Measurements from ENCODE around the gene ANO2.

The ANO2 gene

DNA sequence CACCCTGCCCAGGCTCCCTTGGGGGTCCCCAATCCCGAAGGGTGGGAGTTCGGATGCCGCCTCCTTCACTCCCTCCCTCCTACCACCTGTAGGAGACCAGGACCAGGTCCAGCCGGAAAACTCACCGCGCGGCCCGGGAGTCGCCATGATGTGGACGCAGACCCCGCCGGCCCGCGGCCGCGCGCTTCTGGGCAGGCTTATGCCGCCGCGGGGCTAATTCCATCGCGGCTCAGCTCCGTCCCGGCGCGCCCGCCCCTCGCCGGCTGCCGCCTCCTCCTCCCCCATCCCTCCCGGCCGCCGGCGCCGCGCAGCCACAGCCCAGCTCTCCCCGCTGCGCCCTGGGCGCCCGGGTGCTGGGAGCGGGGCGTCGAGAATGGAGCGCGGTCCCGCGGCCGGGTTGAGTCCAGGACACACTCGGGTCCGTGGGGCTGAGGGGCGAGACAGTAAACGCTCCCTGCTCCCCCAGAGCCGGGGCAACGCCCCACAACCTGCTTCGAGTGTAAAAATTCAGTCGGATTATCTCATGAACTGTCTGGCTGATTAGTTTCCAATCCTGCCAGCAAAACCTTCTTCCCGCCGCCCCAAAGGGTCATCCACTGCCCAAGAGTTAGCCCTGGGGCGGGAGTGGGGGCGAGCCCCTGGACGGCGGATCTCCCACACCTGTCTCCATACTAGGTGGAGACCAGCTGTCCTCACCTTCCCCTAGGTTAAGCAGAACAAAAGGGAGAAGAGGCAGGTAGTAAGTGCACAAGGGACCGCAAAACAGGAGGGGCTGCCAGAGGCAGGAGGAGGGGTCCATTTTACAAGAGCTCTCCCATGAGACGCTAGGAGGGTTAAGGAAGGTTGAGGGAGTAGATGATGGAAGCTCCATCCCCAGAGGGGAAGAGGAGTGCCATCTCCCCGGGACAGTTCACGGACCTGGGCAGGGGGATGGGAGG lies at the start of gene ANO2:
Gene ANO2 (minus strand): TSS at position 189 of the 938 bp plus-strand sequence. CDS start 42 bp downstream, at position 147.
- Histone ChIP-seq H3K27me3 (replicated peaks; ENCODE audit: control insufficient read depth, insufficient read depth, low read length) (peaks cover 2% of the 10 kb centered on the region), H3K36me3 (ENCODE audit: control insufficient read depth, insufficient read depth, low read length) (no peaks in the 10 kb centered on the region), H3K4me3 (replicated peaks; ENCODE audit: low read depth, low read length) (no peak within 1 kb of the TSS)
- TF ChIP-seq, protein P1, sequence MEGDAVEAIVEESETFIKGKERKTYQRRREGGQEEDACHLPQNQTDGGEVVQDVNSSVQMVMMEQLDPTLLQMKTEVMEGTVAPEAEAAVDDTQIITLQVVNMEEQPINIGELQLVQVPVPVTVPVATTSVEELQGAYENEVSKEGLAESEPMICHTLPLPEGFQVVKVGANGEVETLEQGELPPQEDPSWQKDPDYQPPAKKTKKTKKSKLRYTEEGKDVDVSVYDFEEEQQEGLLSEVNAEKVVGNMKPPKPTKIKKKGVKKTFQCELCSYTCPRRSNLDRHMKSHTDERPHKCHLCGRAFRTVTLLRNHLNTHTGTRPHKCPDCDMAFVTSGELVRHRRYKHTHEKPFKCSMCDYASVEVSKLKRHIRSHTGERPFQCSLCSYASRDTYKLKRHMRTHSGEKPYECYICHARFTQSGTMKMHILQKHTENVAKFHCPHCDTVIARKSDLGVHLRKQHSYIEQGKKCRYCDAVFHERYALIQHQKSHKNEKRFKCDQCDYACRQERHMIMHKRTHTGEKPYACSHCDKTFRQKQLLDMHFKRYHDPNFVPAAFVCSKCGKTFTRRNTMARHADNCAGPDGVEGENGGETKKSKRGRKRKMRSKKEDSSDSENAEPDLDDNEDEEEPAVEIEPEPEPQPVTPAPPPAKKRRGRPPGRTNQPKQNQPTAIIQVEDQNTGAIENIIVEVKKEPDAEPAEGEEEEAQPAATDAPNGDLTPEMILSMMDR (IDR thresholded peaks at IDR 0.05; ENCODE audit: insufficient read depth, low read length, poor library complexity, severe bottlenecking): no peak
- no peak for DNase-seq (ENCODE audit: extremely low read depth, insufficient read length)

DNA sequence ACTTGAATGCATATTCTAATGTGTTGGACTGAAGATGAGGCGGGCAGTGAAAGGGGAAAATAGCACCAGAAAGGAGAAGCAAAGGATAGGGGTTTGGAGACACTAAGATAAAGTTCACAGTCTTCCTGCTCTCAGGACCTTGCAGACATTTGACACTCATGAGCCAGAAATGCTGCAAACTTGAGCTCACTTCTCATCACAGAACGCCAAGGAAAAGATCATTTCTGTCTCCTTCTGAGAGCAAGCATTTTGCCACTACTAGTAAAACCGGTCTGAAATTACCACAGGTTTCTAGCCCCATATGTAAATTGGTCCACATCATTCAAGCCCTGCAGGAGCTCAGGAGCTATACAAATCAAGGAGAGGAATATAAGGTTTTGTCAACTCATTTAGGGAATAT lies 44.6 kb upstream of the ANO2 start:
- TF ChIP-seq, protein P1 (IDR thresholded peaks at IDR 0.05; ENCODE audit: insufficient read depth, low read length, poor library complexity, severe bottlenecking): no peak
- no peak for DNase-seq (ENCODE audit: extremely low read depth, insufficient read length)
- H3K27me3 ChIP-seq (replicated peaks; ENCODE audit: control insufficient read depth, insufficient read depth, low read length): no peaks in the 10 kb centered on the region; the same call in 1 of the 2 replicates
- H3K36me3 ChIP-seq (ENCODE audit: control insufficient read depth, insufficient read depth, low read length): no peaks in the 10 kb centered on the region
- no peak overlapping the region for H3K4me3 ChIP-seq (replicated peaks; ENCODE audit: low read depth, low read length)

DNA sequence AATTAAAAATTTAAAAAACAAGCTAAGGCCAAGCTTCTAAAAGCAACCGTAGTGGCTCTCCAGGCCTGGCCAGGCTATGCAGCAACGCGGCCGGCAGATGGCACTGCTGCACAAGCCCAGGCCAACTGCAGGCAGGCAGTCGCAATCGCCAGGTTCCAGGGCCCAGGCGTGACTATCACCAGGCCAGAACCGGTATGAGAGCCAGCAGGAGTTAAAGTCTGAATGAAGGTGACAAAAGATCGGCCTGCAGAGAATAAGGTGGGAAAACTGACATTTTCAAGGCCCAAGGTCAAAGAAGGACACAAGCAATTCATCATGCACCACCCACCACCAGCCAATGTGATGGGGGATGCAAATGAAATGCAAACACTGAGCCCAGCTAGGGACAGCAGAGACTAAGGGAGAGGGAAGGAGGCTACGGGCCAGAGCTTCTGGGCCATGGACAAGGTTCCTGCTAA lies 43.6 kb upstream of the ANO2 start:
- no peak overlapping the region for H3K4me3 ChIP-seq (replicated peaks; ENCODE audit: low read depth, low read length)
- no peaks in the 10 kb centered on the region for H3K27me3 ChIP-seq (replicated peaks; ENCODE audit: control insufficient read depth, insufficient read depth, low read length)
- H3K36me3 ChIP-seq (ENCODE audit: control insufficient read depth, insufficient read depth, low read length): no peaks in the 10 kb centered on the region
- DNase-seq (ENCODE audit: extremely low read depth, insufficient read length): peak; percentile 60
- TF ChIP-seq, protein P1 (IDR thresholded peaks at IDR 0.05; ENCODE audit: insufficient read depth, low read length, poor library complexity, severe bottlenecking): peak; percentile 98

DNA sequence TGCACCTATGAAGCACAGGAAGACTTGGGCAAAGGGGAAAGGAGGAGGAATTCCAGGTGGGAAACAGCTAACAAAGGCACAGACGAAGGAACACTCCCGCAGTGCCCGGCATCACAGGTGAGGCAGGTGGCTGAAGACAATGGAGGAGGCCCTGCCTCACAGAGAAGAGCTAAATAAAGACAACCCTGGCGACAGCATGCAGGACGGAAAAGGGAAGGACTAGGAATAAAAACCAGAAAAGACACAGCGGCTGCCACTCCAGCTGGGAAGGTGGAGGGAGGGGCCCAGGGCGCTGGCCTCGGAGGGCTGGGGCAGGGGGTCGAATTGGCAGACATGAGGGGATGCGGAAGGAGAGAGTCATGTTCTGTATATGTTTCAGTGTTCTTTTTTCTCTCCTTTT lies 43.0 kb upstream of the ANO2 start:
- no peak for DNase-seq (ENCODE audit: extremely low read depth, insufficient read length)
- TF ChIP-seq, protein P1 (IDR thresholded peaks at IDR 0.05; ENCODE audit: insufficient read depth, low read length, poor library complexity, severe bottlenecking): no peak
- H3K36me3 ChIP-seq (ENCODE audit: control insufficient read depth, insufficient read depth, low read length): no peaks in the 10 kb centered on the region
- no peaks in the 10 kb centered on the region for H3K27me3 ChIP-seq (replicated peaks; ENCODE audit: control insufficient read depth, insufficient read depth, low read length)
- no peak overlapping the region for H3K4me3 ChIP-seq (replicated peaks; ENCODE audit: low read depth, low read length)

DNA sequence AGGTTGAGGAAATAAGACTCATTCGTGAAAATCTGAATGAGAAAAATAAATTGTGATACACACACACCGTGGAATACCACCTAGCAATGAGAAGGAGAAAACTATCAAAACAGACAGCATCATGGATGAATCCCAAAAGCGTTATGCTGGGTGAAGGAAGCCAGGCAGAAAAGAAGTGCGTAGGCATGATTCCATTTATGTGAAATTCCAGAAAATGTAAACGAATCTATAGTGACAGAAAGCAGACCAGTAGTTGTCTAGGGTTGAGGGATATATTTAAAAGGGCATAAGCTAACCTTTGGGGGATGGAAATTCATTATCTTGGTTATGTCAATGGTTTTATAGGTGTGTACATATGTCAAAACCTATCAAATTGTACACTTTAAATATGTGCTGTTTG lies 42.5 kb upstream of the ANO2 start:
- Histone ChIP-seq H3K27me3 (replicated peaks; ENCODE audit: control insufficient read depth, insufficient read depth, low read length) (no peaks in the 10 kb centered on the region; the same call in 1 of the 2 replicates), H3K36me3 (ENCODE audit: control insufficient read depth, insufficient read depth, low read length) (no peaks in the 10 kb centered on the region), H3K4me3 (replicated peaks; ENCODE audit: low read depth, low read length) (no peak overlapping the region)
- no peak for DNase-seq (ENCODE audit: extremely low read depth, insufficient read length)
- TF ChIP-seq, protein P1 (IDR thresholded peaks at IDR 0.05; ENCODE audit: insufficient read depth, low read length, poor library complexity, severe bottlenecking): no peak

All from GM06990 (cell line).